ENCODE results near the gene IFT122.
"Not testable (repeated sequence)": the region's sequence is repeated elsewhere in the genome, so short reads cannot be mapped to it uniquely, and the experiment has no call there.

The IFT122 gene

DNA sequence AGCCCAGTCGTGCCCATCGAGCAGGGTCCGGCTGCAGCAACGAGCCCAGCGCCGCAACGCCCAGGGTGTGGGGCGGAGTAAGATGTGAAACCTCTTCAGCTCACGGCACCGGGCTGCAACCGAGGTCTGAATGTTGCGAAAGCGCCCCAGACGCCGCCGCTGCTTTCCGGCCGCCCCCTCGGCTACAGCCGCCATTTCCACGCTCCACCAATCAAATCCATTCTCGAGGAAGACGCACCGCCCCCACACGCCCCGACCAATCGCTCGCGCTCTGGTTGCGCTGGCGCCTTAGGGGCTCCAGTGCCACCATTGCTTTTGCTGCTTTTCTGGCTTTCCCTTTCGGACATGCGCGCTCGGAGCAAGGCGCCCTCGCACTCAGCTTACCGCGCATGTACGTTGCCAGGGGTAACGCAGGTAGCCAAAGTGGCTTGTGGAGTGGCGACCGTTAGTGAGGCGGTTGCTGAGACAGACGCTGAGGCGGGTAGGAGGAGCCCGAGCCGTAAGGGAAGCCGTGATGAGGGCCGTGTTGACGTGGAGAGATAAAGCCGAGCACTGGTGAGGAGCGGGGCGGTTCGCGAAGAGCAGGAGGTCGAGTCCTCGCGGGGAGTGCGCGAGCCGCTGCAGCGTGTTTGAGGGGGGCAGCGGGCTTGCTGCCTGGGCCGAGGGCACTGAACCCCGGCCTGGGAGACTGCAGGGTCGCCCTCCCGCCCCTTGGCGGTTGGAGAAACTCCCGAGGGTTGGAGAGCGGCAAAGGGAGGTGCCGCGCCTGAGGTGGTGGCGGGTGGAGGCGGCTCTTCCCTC lies at the start of gene IFT122, which contains the start of gene MBD4:
Gene IFT122, plus strand, starts transcription at position 408 of the 801 bp plus-strand sequence. Its CDS starts 107 bp downstream, at position 515.
Gene MBD4, minus strand, starts transcription at position 132 of the 801 bp plus-strand sequence. Its CDS starts 115 bp downstream, at position 17.
- DNase-seq (ENCODE audit: low spot score), result peak; percentile 100
- Mint-ChIP-seq H3K4me3 (peak within 1 kb of the TSS; percentile 93), H3K27me3 (ENCODE audit: low read depth) (no peaks in the 10 kb centered on the region), H3K4me1 (ENCODE audit: low read depth) (peaks cover 51% of the 10 kb centered on the region), H3K9me3 (no peaks in the 10 kb centered on the region), H3K27ac (peak within 1 kb of the TSS; percentile 99), H3K36me3 (ENCODE audit: low read depth) (peaks cover 27% of the 10 kb centered on the region)

DNA sequence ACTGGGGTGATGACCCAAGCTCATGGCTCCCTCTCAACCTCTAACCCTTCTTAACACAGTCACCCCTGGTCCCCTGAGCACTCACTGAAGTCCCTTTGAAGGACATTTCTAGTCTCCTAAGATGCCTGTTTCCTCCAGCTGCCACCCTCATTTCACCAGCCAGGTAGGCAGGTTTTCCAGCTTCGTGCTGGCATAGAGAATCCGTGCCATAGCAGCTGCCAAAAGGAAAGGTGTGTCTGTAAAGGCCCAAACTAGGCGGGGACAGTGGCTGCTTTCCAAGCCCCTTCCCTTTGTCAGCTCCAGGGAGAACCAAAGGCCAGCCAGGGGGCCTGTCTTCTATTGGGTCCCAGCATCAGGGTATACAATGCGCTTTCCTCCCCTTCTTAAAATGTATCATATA lies 48.4 kb upstream of the IFT122 start:
- not testable (repeated sequence) for H3K27ac Mint-ChIP-seq; H3K27me3 Mint-ChIP-seq (ENCODE audit: low read depth); H3K4me3 Mint-ChIP-seq; H3K4me1 Mint-ChIP-seq (ENCODE audit: low read depth); DNase-seq (ENCODE audit: low spot score); H3K9me3 Mint-ChIP-seq
- H3K36me3 Mint-ChIP-seq (ENCODE audit: low read depth), result peaks cover 53% of the 10 kb centered on the region

GRCh38 chr3:129392106-129392887 lies 47.7 kb upstream of the IFT122 start:
- not testable (repeated sequence) for H3K9me3 Mint-ChIP-seq; H3K27me3 Mint-ChIP-seq (ENCODE audit: low read depth); H3K27ac Mint-ChIP-seq; H3K4me3 Mint-ChIP-seq; DNase-seq (ENCODE audit: low spot score)
- Mint-ChIP-seq H3K36me3 (ENCODE audit: low read depth) (peaks cover 49% of the 10 kb centered on the region), H3K4me1 (ENCODE audit: low read depth) (peaks cover 11% of the 10 kb centered on the region)

GRCh38 chr3:129393271-129393670 lies 46.8 kb upstream of the IFT122 start:
- no peaks in the 10 kb centered on the region for H3K9me3 Mint-ChIP-seq
- H3K4me3 Mint-ChIP-seq, result no peak overlapping the region
- H3K27me3 Mint-ChIP-seq (ENCODE audit: low read depth), result no peaks in the 10 kb centered on the region
- H3K36me3 Mint-ChIP-seq (ENCODE audit: low read depth), result peaks cover 44% of the 10 kb centered on the region
- DNase-seq (ENCODE audit: low spot score), result no peak
- H3K4me1 Mint-ChIP-seq (ENCODE audit: low read depth), result peaks cover 20% of the 10 kb centered on the region
- H3K27ac Mint-ChIP-seq, result no peak overlapping the region

DNA sequence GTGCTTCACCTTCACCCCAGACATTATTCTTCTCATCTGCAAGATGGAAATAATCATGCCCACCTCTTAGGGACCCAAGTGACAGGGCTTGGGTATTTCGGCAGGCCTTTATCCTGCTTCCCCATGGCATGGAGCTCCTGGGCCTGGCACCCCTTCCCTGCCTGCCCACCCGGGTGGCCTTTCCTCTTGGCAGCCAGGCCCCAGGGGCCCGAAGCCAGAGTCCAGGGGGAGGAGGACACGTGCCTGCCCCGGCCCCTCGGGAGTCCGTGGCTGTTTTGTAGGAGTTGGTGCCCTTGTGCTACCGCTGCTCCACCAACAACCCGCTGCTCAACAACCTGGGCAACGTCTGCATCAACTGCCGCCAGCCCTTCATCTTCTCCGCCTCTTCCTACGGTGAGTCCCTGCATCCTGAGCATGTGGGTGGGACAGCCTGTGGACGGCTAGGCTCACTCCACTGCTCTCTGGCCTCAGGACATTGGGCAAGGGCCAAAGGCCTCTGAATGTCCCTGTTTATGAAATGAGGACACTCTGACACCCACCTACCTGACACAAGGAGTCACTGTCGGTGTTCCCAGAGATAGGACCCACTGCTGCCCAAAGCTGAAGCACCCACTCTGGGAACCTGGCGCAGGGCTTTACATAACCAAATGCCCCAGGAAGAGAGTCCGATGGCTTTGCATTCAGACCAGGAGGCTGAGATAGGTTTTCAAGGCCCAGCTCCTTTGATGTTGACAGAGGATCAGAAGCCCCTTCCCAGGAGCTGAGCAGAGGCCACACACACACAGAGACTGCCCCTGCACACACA lies 46.1 kb upstream of the IFT122 start:
- not testable (repeated sequence) for H3K27ac Mint-ChIP-seq; H3K27me3 Mint-ChIP-seq (ENCODE audit: low read depth); H3K9me3 Mint-ChIP-seq

GRCh38 chr3:129398803-129399144 lies 41.2 kb upstream of the IFT122 start:
- peaks cover 19% of the 10 kb centered on the region for H3K36me3 Mint-ChIP-seq (ENCODE audit: low read depth)
- peak overlapping the region; percentile 98 for H3K4me3 Mint-ChIP-seq
- H3K4me1 Mint-ChIP-seq (ENCODE audit: low read depth), result peaks cover 29% of the 10 kb centered on the region
- H3K27me3 Mint-ChIP-seq (ENCODE audit: low read depth), result no peaks in the 10 kb centered on the region
- H3K9me3 Mint-ChIP-seq, result no peaks in the 10 kb centered on the region
- H3K27ac Mint-ChIP-seq, result peak overlapping the region; percentile 96
- no peak for DNase-seq (ENCODE audit: low spot score)

More for the DNA sequence above, 46.1 kb upstream of the IFT122 start:
- not testable (repeated sequence) for DNase-seq (ENCODE audit: low spot score); H3K4me3 Mint-ChIP-seq
- H3K36me3 Mint-ChIP-seq (ENCODE audit: low read depth), result peaks cover 41% of the 10 kb centered on the region
- H3K4me1 Mint-ChIP-seq (ENCODE audit: low read depth), result peaks cover 24% of the 10 kb centered on the region

DNA sequence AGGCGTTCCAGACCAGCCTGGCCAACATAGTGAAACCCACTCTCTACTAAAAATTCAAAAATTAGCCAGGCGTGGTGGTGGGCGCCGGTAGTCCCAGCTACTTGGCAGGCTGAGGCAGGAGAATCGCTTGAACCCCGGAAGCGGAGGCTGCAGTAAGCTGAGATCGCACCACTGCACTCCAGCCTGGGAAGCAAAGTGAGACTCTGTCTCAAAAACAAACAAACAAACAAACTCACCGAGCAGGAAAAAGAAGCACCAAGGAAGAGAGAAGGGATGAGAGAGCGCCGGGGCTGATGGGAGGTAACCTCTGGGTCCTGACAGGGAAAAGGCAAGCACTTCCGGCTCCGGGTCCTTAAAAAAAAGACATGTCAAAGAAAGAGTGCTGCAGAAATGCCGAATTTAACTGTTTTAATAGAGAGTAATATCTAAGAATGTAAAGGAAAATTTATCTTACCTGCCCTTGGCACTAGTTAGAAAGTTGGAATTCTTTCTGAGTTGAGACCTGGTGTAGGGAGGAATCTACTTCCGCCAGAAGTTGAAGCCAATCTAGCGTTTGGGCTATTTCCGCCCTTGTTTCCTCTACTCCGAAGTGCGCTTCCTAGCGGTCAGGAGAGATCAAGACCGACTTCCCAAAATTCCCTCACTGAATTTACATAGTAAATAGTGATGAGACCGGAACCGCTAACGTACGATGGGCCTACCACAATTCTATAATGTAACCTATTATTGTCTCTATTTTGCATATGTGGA lies 40.7 kb upstream of the IFT122 start:
- peak overlapping the region; percentile 98 for H3K4me3 Mint-ChIP-seq
- peak; percentile 75 for DNase-seq (ENCODE audit: low spot score)
- H3K27me3 Mint-ChIP-seq (ENCODE audit: low read depth), result no peaks in the 10 kb centered on the region
- peaks cover 17% of the 10 kb centered on the region for H3K36me3 Mint-ChIP-seq (ENCODE audit: low read depth)
- H3K4me1 Mint-ChIP-seq (ENCODE audit: low read depth), result peaks cover 29% of the 10 kb centered on the region
- peak overlapping the region; percentile 96 for H3K27ac Mint-ChIP-seq
- no peaks in the 10 kb centered on the region for H3K9me3 Mint-ChIP-seq

DNA sequence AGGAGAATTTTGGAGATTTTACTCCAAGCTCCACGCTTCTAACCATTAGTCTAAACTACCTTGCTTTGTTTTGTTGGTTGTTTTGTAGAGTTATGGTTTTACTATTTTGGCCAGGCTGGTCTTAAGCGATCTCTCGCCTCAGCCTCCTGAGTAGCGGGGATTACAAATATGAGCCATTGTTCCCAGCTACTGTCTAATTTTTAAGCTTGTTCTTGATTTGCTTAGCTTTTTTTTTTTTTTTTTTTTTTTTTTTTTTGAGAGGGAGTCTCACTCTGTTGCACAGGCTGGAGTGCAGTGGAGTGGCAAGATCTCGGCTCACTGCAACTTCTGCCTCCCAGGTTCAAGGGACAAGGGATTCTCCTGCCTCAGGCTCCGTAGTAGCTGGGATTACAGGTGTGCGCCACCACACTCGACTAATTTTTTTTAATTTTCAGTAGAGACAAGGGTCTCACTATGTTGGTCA lies 40.1 kb upstream of the IFT122 start:
- Mint-ChIP-seq H3K4me1 (ENCODE audit: low read depth) (peaks cover 26% of the 10 kb centered on the region), H3K4me3 (peak overlapping the region; percentile 98), H3K27me3 (ENCODE audit: low read depth) (no peaks in the 10 kb centered on the region), H3K9me3 (no peaks in the 10 kb centered on the region), H3K36me3 (ENCODE audit: low read depth) (peaks cover 13% of the 10 kb centered on the region), H3K27ac (peak overlapping the region; percentile 96)
- DNase-seq (ENCODE audit: low spot score), result no peak

- Mint-ChIP-seq H3K36me3 (ENCODE audit: low read depth) (peaks cover 3% of the 10 kb centered on the region), H3K27ac (no peak overlapping the region), H3K4me3 (no peak overlapping the region), H3K4me1 (ENCODE audit: low read depth) (peaks cover 19% of the 10 kb centered on the region), H3K27me3 (ENCODE audit: low read depth) (no peaks in the 10 kb centered on the region), H3K9me3 (no peaks in the 10 kb centered on the region)
- DNase-seq (ENCODE audit: low spot score), result no peak
Observed at GRCh38 chr3:129402210-129402609, 37.8 kb upstream of the IFT122 start.

DNA sequence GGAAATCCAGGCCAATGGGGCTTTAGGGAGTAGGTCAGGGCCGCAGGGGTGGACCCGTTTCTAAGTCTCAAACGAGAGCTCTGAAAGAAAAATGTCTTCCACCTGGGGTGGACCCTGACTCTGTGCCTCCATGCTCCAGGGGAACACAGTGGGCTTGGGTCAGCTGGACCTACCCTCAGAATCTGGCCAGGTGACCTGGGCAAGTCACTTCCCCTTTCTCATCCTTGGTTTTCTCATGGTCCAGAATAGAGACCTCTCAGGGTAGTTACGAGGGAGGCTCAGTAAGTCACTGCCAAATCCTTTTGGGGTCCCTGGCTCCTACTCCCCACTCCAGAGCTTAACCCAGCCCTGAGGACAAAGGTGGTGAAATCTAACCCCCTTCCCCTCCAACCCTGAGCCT lies 37.4 kb upstream of the IFT122 start:
- H3K27me3 Mint-ChIP-seq (ENCODE audit: low read depth), result no peaks in the 10 kb centered on the region
- no peak for DNase-seq (ENCODE audit: low spot score)
- no peak overlapping the region for H3K4me3 Mint-ChIP-seq
- peaks cover 15% of the 10 kb centered on the region for H3K4me1 Mint-ChIP-seq (ENCODE audit: low read depth)
- H3K9me3 Mint-ChIP-seq, result no peaks in the 10 kb centered on the region
- H3K27ac Mint-ChIP-seq, result no peak overlapping the region
- H3K36me3 Mint-ChIP-seq (ENCODE audit: low read depth), result peaks cover under 1% of the 10 kb centered on the region

DNA sequence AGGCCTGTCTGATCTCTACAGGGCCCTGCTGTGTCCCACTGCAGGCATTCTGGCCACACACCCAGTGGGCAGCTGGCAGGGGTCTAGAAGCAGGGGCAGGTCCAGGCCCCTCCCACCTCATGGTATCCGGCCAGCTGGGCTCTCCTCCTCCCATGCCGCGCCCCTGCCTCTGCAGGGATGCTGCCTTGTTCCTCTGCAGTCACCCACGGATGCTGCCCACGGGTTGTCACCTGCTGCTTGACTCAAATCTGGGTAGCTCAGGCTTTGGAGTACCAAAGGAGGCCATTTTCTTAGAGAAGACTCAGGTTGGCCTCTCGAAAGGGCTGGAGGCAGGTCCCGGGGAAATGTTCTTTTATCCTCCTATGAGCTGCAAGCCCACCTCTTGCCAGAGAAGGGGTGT lies 36.6 kb upstream of the IFT122 start:
- no peaks in the 10 kb centered on the region for H3K36me3 Mint-ChIP-seq (ENCODE audit: low read depth)
- H3K27me3 Mint-ChIP-seq (ENCODE audit: low read depth), result no peaks in the 10 kb centered on the region
- DNase-seq (ENCODE audit: low spot score), result no peak
- H3K4me1 Mint-ChIP-seq (ENCODE audit: low read depth), result peaks cover 6% of the 10 kb centered on the region
- H3K4me3 Mint-ChIP-seq, result no peak overlapping the region
- no peaks in the 10 kb centered on the region for H3K9me3 Mint-ChIP-seq
- H3K27ac Mint-ChIP-seq, result no peak overlapping the region

- Mint-ChIP-seq H3K36me3 (ENCODE audit: low read depth) (no peaks in the 10 kb centered on the region), H3K27me3 (ENCODE audit: low read depth) (no peaks in the 10 kb centered on the region)
Observed at GRCh38 chr3:129404130-129404529, 35.9 kb upstream of the IFT122 start.

GRCh38 chr3:129404610-129405009 lies 35.4 kb upstream of the IFT122 start:
- no peak for DNase-seq (ENCODE audit: low spot score)
- Mint-ChIP-seq H3K27me3 (ENCODE audit: low read depth) (no peaks in the 10 kb centered on the region), H3K9me3 (no peaks in the 10 kb centered on the region), H3K4me1 (ENCODE audit: low read depth) (peaks cover 2% of the 10 kb centered on the region), H3K4me3 (no peak overlapping the region), H3K36me3 (ENCODE audit: low read depth) (no peaks in the 10 kb centered on the region), H3K27ac (no peak overlapping the region)

More at GRCh38 chr3:129404130-129404529, 35.9 kb upstream of the IFT122 start:
- Mint-ChIP-seq H3K27ac (no peak overlapping the region), H3K9me3 (no peaks in the 10 kb centered on the region), H3K4me3 (no peak overlapping the region), H3K4me1 (ENCODE audit: low read depth) (peaks cover 4% of the 10 kb centered on the region)
- DNase-seq (ENCODE audit: low spot score), result no peak

All from T-helper 2 cell treated with Interferon-gamma antibody and Interleukin-4, amounts not matched to agents 5 μg/mL and 100 μg/mL, for 36 hours (primary cell).